PC-9 (cell line): ENCODE measurements around the gene NMRAL1. TPM values are rescaled to one million over a fixed set of nuclear protein-coding genes. Genes with fewer than 3 reads are reported as not detected.

ENCODE experiments used
- BruUV-seq: library from RNA; stranded (reverse); fragments of 400-500 nt; replicated peaks from 2 replicates; lab custom pipeline; 2021; lab: Mats Ljungman, UMichigan
- CTCF ChIA-PET: fragments of 300-600 bp; sonication (Branson Sonifier 250); formaldehyde crosslinking; loops from one replicate; lab custom pipeline; 2022; ENCODE audit warnings: antibody characterized with exemption; lab: Charles Lee
- POLR2A ChIA-PET: fragments of 300-600 bp; sonication (Branson Sonifier 250); formaldehyde crosslinking; loops from one replicate; lab custom pipeline; 2022; ENCODE audit warnings: antibody characterized with exemption; ENCODE audit not compliant: unreplicated experiment; lab: Charles Lee
- DNase-seq, 2 experiments: peaks; one replicate each; pipeline versions ENCODE4 v3.0.0 to v3.0.0-alpha.2; 2015 to 2022; ENCODE audit warnings: mixed read lengths in 1 of 2
- H2AFZ ChIP-seq: fragments of 200-600 bp; sonication (generic); 2 replicates; pipeline ENCODE4 v1.8.1; 2017; ENCODE audit warnings: antibody characterized with exemption
- H3F3A ChIP-seq: fragments of 200-600 bp; sonication (generic); 2 replicates; pipeline ENCODE4 v1.8.1; 2017; ENCODE audit warnings: antibody characterized with exemption, mild to moderate bottlenecking, low read depth; ENCODE audit not compliant: insufficient read depth
- H3K27ac ChIP-seq: fragments of 200-600 bp; sonication (generic); 2 replicates; pipeline ENCODE4 v1.6.1; 2016; ENCODE audit warnings: mixed run types
- H3K27me3 ChIP-seq: fragments of 200-600 bp; sonication (generic); 2 replicates; pipeline ENCODE4 v1.6.1; 2016; ENCODE audit warnings: low read depth, mixed run types; ENCODE audit not compliant: insufficient read depth
- H3K36me3 ChIP-seq: fragments of 200-600 bp; sonication (generic); 2 replicates; pipeline ENCODE4 v1.6.1; 2016; ENCODE audit warnings: low read depth, mixed run types
- H3K4me1 ChIP-seq: fragments of 200-600 bp; sonication (generic); replicated peaks from 2 replicates; pipeline ENCODE4 v1.6.1; 2016; ENCODE audit warnings: mixed run types; ENCODE audit not compliant: insufficient read depth
- H3K4me2 ChIP-seq: fragments of 200-600 bp; sonication (generic); 2 replicates; pipeline ENCODE4 v1.6.1; 2017; ENCODE audit warnings: mixed run types
- H3K4me3 ChIP-seq: fragments of 200-600 bp; sonication (generic); 2 replicates; pipeline ENCODE4 v1.6.1; 2016; ENCODE audit warnings: mixed run types
- H3K79me2 ChIP-seq: fragments of 200-600 bp; sonication (generic); 2 replicates; pipeline ENCODE4 v1.6.1; 2017; ENCODE audit warnings: low read depth, mixed run types
- H3K9me2 ChIP-seq: fragments of 200-600 bp; sonication (generic); 2 replicates; pipeline ENCODE4 v1.8.1; 2017; ENCODE audit warnings: mild to moderate bottlenecking; ENCODE audit not compliant: insufficient read depth
- H3K9me3 ChIP-seq: fragments of 200-600 bp; sonication (generic); 2 replicates; pipeline ENCODE4 v1.8.1; 2016; ENCODE audit warnings: low read depth; ENCODE audit not compliant: insufficient read depth
- H4K20me1 ChIP-seq: fragments of 200-600 bp; sonication (generic); 2 replicates; pipeline ENCODE4 v1.8.1; 2017; ENCODE audit not compliant: insufficient read depth
- EZH2 ChIP-seq: fragments of 200-600 bp; sonication (generic); IDR thresholded peaks from 2 replicates; pipeline ENCODE4 v1.8.0; 2017; ENCODE audit warnings: antibody characterized with exemption, low read depth
- intact Hi-C: fragments of 100-400 bp; cut with micrococcal nuclease; formaldehyde crosslinking; loops from one replicate; pipeline ENCODE4 v1.10.0; 2022; ENCODE audit not compliant: unreplicated experiment
- total RNA-seq: library from RNA; stranded (reverse); gene quantifications from 2 replicates; pipeline ENCODE4 v1.2.3, GENCODE V29; 2021
- TF ChIP-seq, protein P1 (sequence below): fragments of 200-600 bp; sonication (generic); conservative IDR thresholded peaks from 2 replicates; pipeline ENCODE4 v1.6.1; 2017; ENCODE audit warnings: mixed run types, antibody characterized with exemption, mild to moderate bottlenecking, moderate library complexity

The NMRAL1 gene
- total RNA-seq, 1 experiment from 2014 or later = 118 TPM

DNA sequence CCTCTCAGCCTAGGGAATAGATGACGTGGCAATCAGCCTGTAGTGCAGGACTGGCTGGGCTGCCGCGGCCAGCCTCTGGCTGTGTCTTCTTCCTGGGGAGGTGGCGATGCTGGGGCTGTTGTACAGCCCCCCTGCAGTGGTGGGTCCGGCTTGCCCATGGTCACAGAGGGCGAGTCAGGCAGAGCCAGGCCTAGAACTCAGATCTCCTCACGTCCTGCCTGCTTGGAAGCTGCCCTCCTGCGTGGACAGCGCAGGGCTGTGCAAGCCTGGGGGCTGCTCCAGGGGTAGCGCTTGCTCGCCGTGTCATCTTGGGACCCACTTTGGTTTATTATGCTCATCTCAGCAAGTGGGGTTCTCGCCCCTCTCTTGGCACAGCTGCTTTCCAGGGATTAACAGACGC is 19.3 kb downstream of the NMRAL1 start:
- no peak for DNase-seq
- H2AFZ ChIP-seq = no peak overlapping the region
- H3K27ac ChIP-seq = no peak overlapping the region
- H3K36me3 ChIP-seq = 0 out of 2 replicates have a peak, but pooled peaks cover 13% of the 10 kb centered on the region
- no peak overlapping the region for H3K4me2 ChIP-seq
- intact Hi-C loops = no loop called here
- H3K4me3 ChIP-seq = no peak overlapping the region
- peaks cover 37% of the 10 kb centered on the region for H3F3A ChIP-seq
- CTCF ChIA-PET = interaction anchor here (0.5 kb wide), 1 partner anchor 421 kb away, joined by 5 read pairs; no protein-coding TSS in a partner anchor
- no peak for TF ChIP-seq EZH2
- TF ChIP-seq, protein P1, sequence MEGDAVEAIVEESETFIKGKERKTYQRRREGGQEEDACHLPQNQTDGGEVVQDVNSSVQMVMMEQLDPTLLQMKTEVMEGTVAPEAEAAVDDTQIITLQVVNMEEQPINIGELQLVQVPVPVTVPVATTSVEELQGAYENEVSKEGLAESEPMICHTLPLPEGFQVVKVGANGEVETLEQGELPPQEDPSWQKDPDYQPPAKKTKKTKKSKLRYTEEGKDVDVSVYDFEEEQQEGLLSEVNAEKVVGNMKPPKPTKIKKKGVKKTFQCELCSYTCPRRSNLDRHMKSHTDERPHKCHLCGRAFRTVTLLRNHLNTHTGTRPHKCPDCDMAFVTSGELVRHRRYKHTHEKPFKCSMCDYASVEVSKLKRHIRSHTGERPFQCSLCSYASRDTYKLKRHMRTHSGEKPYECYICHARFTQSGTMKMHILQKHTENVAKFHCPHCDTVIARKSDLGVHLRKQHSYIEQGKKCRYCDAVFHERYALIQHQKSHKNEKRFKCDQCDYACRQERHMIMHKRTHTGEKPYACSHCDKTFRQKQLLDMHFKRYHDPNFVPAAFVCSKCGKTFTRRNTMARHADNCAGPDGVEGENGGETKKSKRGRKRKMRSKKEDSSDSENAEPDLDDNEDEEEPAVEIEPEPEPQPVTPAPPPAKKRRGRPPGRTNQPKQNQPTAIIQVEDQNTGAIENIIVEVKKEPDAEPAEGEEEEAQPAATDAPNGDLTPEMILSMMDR = no peak
- no TSS peak for BruUV-seq
- peaks cover 12% of the 10 kb centered on the region for H4K20me1 ChIP-seq
- no peaks in the 10 kb centered on the region for H3K9me3 ChIP-seq
- H3K4me1 ChIP-seq = no peaks in the 10 kb centered on the region; the same call in 1 of the 2 replicates
- no peaks in the 10 kb centered on the region for H3K27me3 ChIP-seq
- H3K9me2 ChIP-seq = no peaks in the 10 kb centered on the region
- no peaks in the 10 kb centered on the region for H3K79me2 ChIP-seq
- POLR2A ChIA-PET = no interaction called here

- CTCF ChIA-PET = interaction anchor here (0.5 kb wide), 1 partner anchor 422 kb away, joined by 5 read pairs; no protein-coding TSS in a partner anchor
These were observed 19.8 kb downstream of the NMRAL1 start for GRCh38 chr16:4454623-4455022.

GRCh38 chr16:4452674-4453073 is 21.8 kb downstream of the NMRAL1 start:
- Histone ChIP-seq H3K9me2 (no peaks in the 10 kb centered on the region), H2AFZ (no peak overlapping the region), H3K27me3 (no peaks in the 10 kb centered on the region), H3K36me3 (0 out of 2 replicates have a peak, but pooled peaks cover 13% of the 10 kb centered on the region), H3K79me2 (no peaks in the 10 kb centered on the region), H3K27ac (no peak overlapping the region), H4K20me1 (peaks cover 9% of the 10 kb centered on the region), H3K4me3 (no peak overlapping the region), H3F3A (peaks cover 20% of the 10 kb centered on the region), H3K9me3 (no peaks in the 10 kb centered on the region), H3K4me1 (no peaks in the 10 kb centered on the region), H3K4me2 (no peak overlapping the region)
- ChIA-PET CTCF (no interaction called here), POLR2A (no interaction called here)
- no peak for DNase-seq
- no TSS peak for BruUV-seq
- intact Hi-C loops = no loop called here
- TF ChIP-seq, protein P1 = no peak
- no peak for TF ChIP-seq EZH2

More at GRCh38 chr16:4454623-4455022, 19.8 kb downstream of the NMRAL1 start:
- Histone ChIP-seq H3K27ac (no peak overlapping the region), H3K4me2 (no peak overlapping the region), H3K79me2 (no peaks in the 10 kb centered on the region), H3K27me3 (no peaks in the 10 kb centered on the region), H2AFZ (no peak overlapping the region), H3K9me3 (no peaks in the 10 kb centered on the region), H3K36me3 (0 out of 2 replicates have a peak, but pooled peaks cover 13% of the 10 kb centered on the region), H3K4me1 (no peaks in the 10 kb centered on the region; the same call in 1 of the 2 replicates), H4K20me1 (peaks cover 12% of the 10 kb centered on the region), H3K4me3 (no peak overlapping the region), H3F3A (peaks cover 33% of the 10 kb centered on the region), H3K9me2 (no peaks in the 10 kb centered on the region)
- no peak for DNase-seq
- POLR2A ChIA-PET = no interaction called here
- TF ChIP-seq EZH2 = no peak
- TF ChIP-seq, protein P1 = no peak
- intact Hi-C loops = no loop called here
- BruUV-seq = no TSS peak
